Measurements from ENCODE around the gene PAQR6. TPM values are rescaled to one million over a fixed set of nuclear protein-coding genes. Genes with fewer than 3 reads are reported as not detected.

The PAQR6 gene
- total RNA-seq, 1 donor from 2014 or later: 21.5 TPM

- no peak for TF ChIP-seq CTCF (IDR thresholded peaks at IDR 0.05; ENCODE audit: unreplicated experiment)
- Mint-ChIP-seq H3K36me3 (ENCODE audit: insufficient read depth) (peaks cover 6% of the 10 kb centered on the region), H3K9me3 (ENCODE audit: low read depth) (no peaks in the 10 kb centered on the region), H3K4me3 (ENCODE audit: low read depth) (no peak overlapping the region), H3K27me3 (no peaks in the 10 kb centered on the region), H3K4me1 (ENCODE audit: low read depth) (peaks cover 4% of the 10 kb centered on the region), H3K27ac (no peak overlapping the region)
- DNase-seq (ENCODE audit: low spot score, unreplicated experiment): no peak
Observed at GRCh38 chr1:156244126-156244525, 3.7 kb downstream of the PAQR6 start.

GRCh38 chr1:156242738-156243137 is 5.1 kb downstream of the PAQR6 start:
- no peak for TF ChIP-seq CTCF (IDR thresholded peaks at IDR 0.05; ENCODE audit: unreplicated experiment)
- no peaks in the 10 kb centered on the region for H3K9me3 Mint-ChIP-seq (ENCODE audit: low read depth)
- peaks cover 4% of the 10 kb centered on the region for H3K4me1 Mint-ChIP-seq (ENCODE audit: low read depth)
- peaks cover 7% of the 10 kb centered on the region for H3K36me3 Mint-ChIP-seq (ENCODE audit: insufficient read depth)
- no peak overlapping the region for H3K4me3 Mint-ChIP-seq (ENCODE audit: low read depth)
- no peak for DNase-seq (ENCODE audit: low spot score, unreplicated experiment)
- peak overlapping the region; percentile 76 for H3K27ac Mint-ChIP-seq
- no peaks in the 10 kb centered on the region for H3K27me3 Mint-ChIP-seq

- Mint-ChIP-seq H3K4me3 (ENCODE audit: low read depth) (no peak within 1 kb of the TSS), H3K4me1 (ENCODE audit: low read depth) (no peaks in the 10 kb centered on the region), H3K27ac (peak within 1 kb of the TSS; percentile 76), H3K27me3 (no peaks in the 10 kb centered on the region), H3K36me3 (ENCODE audit: insufficient read depth) (peaks cover 10% of the 10 kb centered on the region), H3K9me3 (ENCODE audit: low read depth) (no peaks in the 10 kb centered on the region)
- DNase-seq (ENCODE audit: low spot score, unreplicated experiment): no peak
- TF ChIP-seq CTCF (IDR thresholded peaks at IDR 0.05; ENCODE audit: unreplicated experiment): no peak
Observed at GRCh38 chr1:156241926-156242325, 5.9 kb downstream of the PAQR6 start, which contains the start of gene BGLAP. Gene BGLAP, plus strand, starts transcription at chr1:156242184. Its CDS starts 48 bp downstream, at chr1:156242232.

- no peaks in the 10 kb centered on the region for H3K4me1 Mint-ChIP-seq (ENCODE audit: low read depth)
- peaks cover 12% of the 10 kb centered on the region for H3K36me3 Mint-ChIP-seq (ENCODE audit: insufficient read depth)
- no peak overlapping the region for H3K4me3 Mint-ChIP-seq (ENCODE audit: low read depth)
- no peaks in the 10 kb centered on the region for H3K27me3 Mint-ChIP-seq
- H3K9me3 Mint-ChIP-seq (ENCODE audit: low read depth): no peaks in the 10 kb centered on the region
- DNase-seq (ENCODE audit: low spot score, unreplicated experiment): no peak
- H3K27ac Mint-ChIP-seq: no peak overlapping the region
- TF ChIP-seq CTCF (IDR thresholded peaks at IDR 0.05; ENCODE audit: unreplicated experiment): no peak
Observed at GRCh38 chr1:156241311-156241811, 6.5 kb downstream of the PAQR6 start.

GRCh38 chr1:156238248-156238647 is 9.6 kb downstream of the PAQR6 start:
- Mint-ChIP-seq H3K4me1 (ENCODE audit: low read depth) (no peaks in the 10 kb centered on the region), H3K4me3 (ENCODE audit: low read depth) (no peak overlapping the region), H3K27ac (no peak overlapping the region), H3K27me3 (no peaks in the 10 kb centered on the region), H3K9me3 (ENCODE audit: low read depth) (no peaks in the 10 kb centered on the region), H3K36me3 (ENCODE audit: insufficient read depth) (peaks cover 18% of the 10 kb centered on the region)
- no peak for TF ChIP-seq CTCF (IDR thresholded peaks at IDR 0.05; ENCODE audit: unreplicated experiment)
- DNase-seq (ENCODE audit: low spot score, unreplicated experiment): no peak
